Breast epithelium (tissue), 4 donors: ENCODE results near the gene GOLGA6B. TPM values are rescaled to one million over a fixed set of nuclear protein-coding genes. Genes with fewer than 3 reads are reported as not detected.

Experiments used
- DNase-seq, 2 donors: peaks; one replicate each; pipeline ENCODE4 v3.0.0-alpha.2; 2019; ENCODE audit warnings: low spot score in 2 of 2
- H3K27ac ChIP-seq, 2 donors: fragments of 200-600 bp; sonication (generic) in 1 of 2; one replicate each; pipeline ENCODE4 v1.5.1; 2016 to 2019; ENCODE audit warnings: mild to moderate bottlenecking in 1 of 2
- H3K27me3 ChIP-seq, 2 donors: fragments of 200-600 bp; sonication (generic) in 1 of 2; one replicate each; pipeline versions ENCODE4 v1.5.1 to v1.6.0; 2017 to 2019; ENCODE audit warnings: control low read depth in 1 of 2, mild to moderate bottlenecking in 1 of 2
- H3K36me3 ChIP-seq: fragments of 200-600 bp; one replicate; pipeline ENCODE4 v1.5.1; 2019
- H3K4me1 ChIP-seq, 2 donors: fragments of 200-600 bp; sonication (generic); one replicate each; pipeline ENCODE4 v1.5.1; 2016 to 2019; ENCODE audit warnings: control low read depth in 1 of 2
- H3K4me3 ChIP-seq, 3 donors: fragments of 200-600 bp; sonication (generic); 1 replicate in 2 of 3; 2 replicates in 1 of 3; pipeline ENCODE4 v1.5.1; 2016 to 2019; ENCODE audit warnings: mild to moderate bottlenecking in 3 of 3, moderate library complexity in 2 of 3
- H3K9me3 ChIP-seq, 2 donors: fragments of 200-600 bp; sonication (generic) in 1 of 2; one replicate each; pipeline ENCODE4 v1.5.1; 2016 to 2019; ENCODE audit warnings: control low read depth in 1 of 2
- POLR2A ChIP-seq: fragments of 450-650 bp; IDR thresholded peaks from one replicate; pipeline ENCODE4 v1.6.1; 2016; ENCODE audit warnings: antibody characterized with exemption, mild to moderate bottlenecking, moderate library complexity
- POLR2AphosphoS5 ChIP-seq, 3 donors: sonication (generic); formaldehyde crosslinking; IDR thresholded peaks; one replicate each; pipeline ENCODE4 v1.6.1; 2017; ENCODE audit warnings: antibody characterized with exemption in 3 of 3
- intact Hi-C: fragments of 100-400 bp; cut with DNase I; formaldehyde crosslinking; loops from one replicate; pipeline ENCODE4 v1.15.1; 2023; ENCODE audit warnings: low total_unique reads
- total RNA-seq, 3 donors: library from RNA; depleted of rRNA; stranded (reverse); fragments of >200 nt; gene quantifications; one replicate each; pipeline ENCODE4 v1.1.0, GENCODE V29; 2016
- TF ChIP-seq, protein P1 (sequence below), 3 donors: fragments of 450-650 bp; IDR thresholded peaks; one replicate each; pipeline ENCODE4 v1.5.1; 2016 to 2017; ENCODE audit warnings: antibody characterized with exemption in 3 of 3, mild to moderate bottlenecking in 3 of 3, moderate library complexity in 3 of 3

Gene GOLGA6B
- total RNA-seq, 3 donors from 2014 or later: not detected

DNA sequence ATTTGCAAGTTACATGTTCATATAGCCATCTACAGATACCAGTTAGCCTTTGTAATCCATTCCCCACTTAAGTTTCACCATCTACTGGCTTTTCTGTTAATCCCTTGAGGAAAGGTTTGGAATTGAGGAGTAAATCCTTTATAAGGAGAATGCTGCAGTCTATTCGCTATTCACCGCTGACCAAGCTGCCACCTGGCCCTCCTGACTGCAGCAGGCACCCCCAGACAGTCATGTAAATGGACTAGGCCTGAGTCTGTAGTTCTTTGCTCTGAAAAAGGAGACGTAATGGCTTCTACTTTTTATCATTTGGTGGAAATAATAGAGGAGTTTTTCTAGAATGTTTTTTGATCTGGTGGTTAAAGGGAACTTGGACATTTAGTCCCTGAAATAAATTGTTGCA, 28.3 kb downstream of the GOLGA6B start:
- intact Hi-C loops: no loop called here
- H3K9me3 ChIP-seq: no peaks in the 10 kb centered on the region
- no peak overlapping the region for H3K27ac ChIP-seq
- TF ChIP-seq POLR2A (no peak), POLR2AphosphoS5 (IDR thresholded peaks at IDR 0.05) (no peak)
- TF ChIP-seq, protein P1, sequence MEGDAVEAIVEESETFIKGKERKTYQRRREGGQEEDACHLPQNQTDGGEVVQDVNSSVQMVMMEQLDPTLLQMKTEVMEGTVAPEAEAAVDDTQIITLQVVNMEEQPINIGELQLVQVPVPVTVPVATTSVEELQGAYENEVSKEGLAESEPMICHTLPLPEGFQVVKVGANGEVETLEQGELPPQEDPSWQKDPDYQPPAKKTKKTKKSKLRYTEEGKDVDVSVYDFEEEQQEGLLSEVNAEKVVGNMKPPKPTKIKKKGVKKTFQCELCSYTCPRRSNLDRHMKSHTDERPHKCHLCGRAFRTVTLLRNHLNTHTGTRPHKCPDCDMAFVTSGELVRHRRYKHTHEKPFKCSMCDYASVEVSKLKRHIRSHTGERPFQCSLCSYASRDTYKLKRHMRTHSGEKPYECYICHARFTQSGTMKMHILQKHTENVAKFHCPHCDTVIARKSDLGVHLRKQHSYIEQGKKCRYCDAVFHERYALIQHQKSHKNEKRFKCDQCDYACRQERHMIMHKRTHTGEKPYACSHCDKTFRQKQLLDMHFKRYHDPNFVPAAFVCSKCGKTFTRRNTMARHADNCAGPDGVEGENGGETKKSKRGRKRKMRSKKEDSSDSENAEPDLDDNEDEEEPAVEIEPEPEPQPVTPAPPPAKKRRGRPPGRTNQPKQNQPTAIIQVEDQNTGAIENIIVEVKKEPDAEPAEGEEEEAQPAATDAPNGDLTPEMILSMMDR (IDR thresholded peaks at IDR 0.05): no peak
- H3K4me3 ChIP-seq: no peak overlapping the region
- DNase-seq: no peak
- no peaks in the 10 kb centered on the region for H3K27me3 ChIP-seq
- H3K36me3 ChIP-seq: no peaks in the 10 kb centered on the region
- H3K4me1 ChIP-seq: no peaks in the 10 kb centered on the region

DNA sequence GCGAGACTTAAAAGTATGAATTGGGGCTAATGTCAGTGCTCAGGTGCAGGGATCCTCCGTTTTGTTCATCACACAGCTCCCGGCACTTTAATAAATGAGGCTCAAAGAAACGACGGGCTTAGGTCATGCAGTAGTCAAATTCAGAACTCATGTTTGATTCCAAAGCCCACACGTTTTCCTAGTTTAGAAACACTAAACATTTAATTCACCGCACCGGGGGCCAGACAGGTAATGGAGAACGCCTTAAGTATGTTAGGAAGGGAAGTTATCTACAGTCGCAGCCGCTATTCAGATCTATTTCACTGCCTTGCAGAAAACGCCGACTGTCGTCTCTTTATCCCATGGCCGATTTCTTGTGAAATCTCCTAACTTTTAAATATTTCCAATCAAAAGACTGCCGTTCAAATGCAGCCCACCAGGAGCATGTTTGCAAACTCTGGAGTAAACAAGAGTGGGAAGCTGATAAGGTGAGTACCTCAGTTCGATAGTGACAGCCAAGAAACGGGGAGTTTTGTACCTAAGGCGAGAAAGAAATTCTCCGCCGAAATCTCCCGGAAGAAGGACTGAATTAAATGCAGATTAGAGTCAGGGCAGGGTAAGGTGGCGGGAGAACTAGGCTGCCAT, 30.9 kb downstream of the GOLGA6B start:
- H3K36me3 ChIP-seq: no peaks in the 10 kb centered on the region
- no peak for DNase-seq
- peak overlapping the region; percentile 91 to 97 for H3K27ac ChIP-seq
- no peaks in the 10 kb centered on the region for H3K27me3 ChIP-seq
- no peak for TF ChIP-seq POLR2AphosphoS5 (IDR thresholded peaks at IDR 0.05)
- TF ChIP-seq, protein P1 (IDR thresholded peaks at IDR 0.05): peak in 2 of 3 donors; percentile 11 to 19
- no peaks in the 10 kb centered on the region for H3K9me3 ChIP-seq
- intact Hi-C loops: no loop called here
- H3K4me1 ChIP-seq: no peaks in the 10 kb centered on the region
- H3K4me3 ChIP-seq: peak overlapping the region; percentile 61 to 78 (median 74)

DNA sequence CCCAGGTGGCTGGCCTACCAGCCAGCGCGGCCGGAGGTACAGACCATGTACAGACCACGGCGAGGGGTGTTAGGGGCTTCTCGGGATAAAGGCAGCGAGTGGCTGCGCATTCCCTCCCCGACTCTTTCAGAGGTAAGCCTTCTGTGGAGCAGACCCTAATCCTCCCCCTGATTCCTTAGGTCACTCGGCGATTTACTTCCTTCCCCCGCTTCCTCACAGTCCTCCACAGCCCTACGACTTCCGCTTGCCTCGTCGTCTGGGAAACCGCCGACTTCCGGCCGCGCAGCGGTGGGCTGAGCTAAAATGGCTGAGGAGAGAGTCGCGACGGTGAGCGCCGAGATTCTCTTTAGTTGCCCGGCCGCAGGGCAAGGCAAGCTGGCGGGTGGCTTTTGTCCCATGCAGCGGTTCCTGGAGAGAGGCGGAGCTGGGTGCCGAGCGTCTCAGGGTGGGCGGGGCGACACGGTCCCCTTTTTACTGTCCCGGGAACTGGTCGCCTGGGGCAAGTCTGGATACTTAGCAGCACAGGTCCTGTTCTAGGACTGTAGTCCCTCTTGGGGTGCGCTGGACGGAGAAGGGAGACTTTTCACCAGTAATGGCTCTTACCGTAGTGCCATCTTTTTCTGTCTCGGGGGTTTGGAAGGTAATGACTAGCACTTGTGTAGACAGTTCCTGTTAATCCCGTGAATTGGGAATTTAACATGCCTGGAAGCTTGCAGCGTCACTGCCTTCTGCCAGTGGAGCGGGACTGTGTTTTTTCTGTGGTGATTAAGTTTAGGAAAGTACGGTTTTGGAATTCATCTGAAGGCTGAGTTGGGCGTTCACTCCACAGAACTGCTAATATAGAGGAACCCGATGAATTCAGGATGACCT, 31.7 kb downstream of the GOLGA6B start, which contains the start of the genes BBS4 and HIGD2B:
Gene BBS4, plus strand, starts transcription at position 283 of the 870 bp plus-strand sequence. Its CDS starts 21 bp downstream, at position 304.
Gene HIGD2B, minus strand, starts transcription at position 258 of the 870 bp plus-strand sequence. CDS start 9,808 bp downstream, outside the sequence.
- peak; percentile 88 to 90 for DNase-seq
- no peaks in the 10 kb centered on the region for H3K4me1 ChIP-seq
- peak within 1 kb of the TSS; percentile 61 to 78 (median 74) for H3K4me3 ChIP-seq
- TF ChIP-seq POLR2A: peak; percentile 75
- peak; percentile 73 to 93 (median 79) for TF ChIP-seq POLR2AphosphoS5 (IDR thresholded peaks at IDR 0.05)
- TF ChIP-seq, protein P1 (IDR thresholded peaks at IDR 0.05): no peak
- H3K9me3 ChIP-seq: no peaks in the 10 kb centered on the region
- intact Hi-C loops: no loop called here
- peak within 1 kb of the TSS; percentile 91 to 97 for H3K27ac ChIP-seq
- H3K36me3 ChIP-seq: no peaks in the 10 kb centered on the region
- no peaks in the 10 kb centered on the region for H3K27me3 ChIP-seq

DNA sequence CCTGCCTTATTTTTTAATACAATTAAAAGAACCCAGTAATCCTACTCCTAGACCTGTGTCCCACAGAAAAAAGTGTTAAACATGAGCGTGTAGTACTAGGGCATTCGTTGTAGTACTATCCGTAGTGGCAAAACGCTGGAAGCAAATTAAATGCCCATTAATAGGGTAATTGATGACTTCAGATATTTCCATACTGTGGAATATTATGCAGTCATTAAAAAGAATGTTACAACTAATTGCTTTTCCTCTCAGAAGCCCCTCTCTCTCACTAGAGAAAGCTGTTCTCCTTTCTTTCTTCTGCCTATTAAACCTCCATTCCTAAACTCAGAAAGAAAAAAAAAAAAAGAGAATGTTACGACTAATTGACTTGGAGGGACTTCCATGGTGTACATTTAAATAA, 34.2 kb downstream of the GOLGA6B start:
- no peak for DNase-seq
- no peaks in the 10 kb centered on the region for H3K36me3 ChIP-seq
- no peaks in the 10 kb centered on the region for H3K9me3 ChIP-seq
- intact Hi-C loops: no loop called here
- H3K27ac ChIP-seq: no peak overlapping the region
- H3K4me1 ChIP-seq: no peaks in the 10 kb centered on the region
- no peak for TF ChIP-seq POLR2AphosphoS5 (IDR thresholded peaks at IDR 0.05)
- H3K4me3 ChIP-seq: no peak overlapping the region
- H3K27me3 ChIP-seq: no peaks in the 10 kb centered on the region

DNA sequence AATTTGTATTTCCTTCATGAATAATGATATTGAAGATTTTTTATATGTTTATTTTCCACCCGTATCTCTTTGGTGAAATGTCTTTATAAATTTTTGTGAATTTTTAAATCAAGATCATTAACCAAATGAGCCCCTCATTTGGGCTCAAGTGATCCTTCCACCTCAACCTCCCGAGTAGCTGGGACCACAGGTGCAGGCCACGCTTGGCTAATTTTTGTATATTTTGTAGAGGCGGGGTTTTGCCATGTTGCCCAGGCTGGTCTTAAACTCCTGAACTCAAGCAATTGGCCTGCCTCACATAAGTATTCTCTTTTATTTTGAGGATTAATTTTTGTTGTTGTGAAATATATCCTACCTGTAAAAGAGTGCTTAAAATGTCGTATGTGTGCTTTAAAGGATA, 36.4 kb downstream of the GOLGA6B start:
- Histone ChIP-seq H3K9me3 (no peaks in the 10 kb centered on the region), H3K36me3 (no peaks in the 10 kb centered on the region), H3K27ac (no peak overlapping the region), H3K4me3 (no peak overlapping the region), H3K27me3 (no peaks in the 10 kb centered on the region), H3K4me1 (no peaks in the 10 kb centered on the region)
- TF ChIP-seq POLR2AphosphoS5 (IDR thresholded peaks at IDR 0.05) (no peak), POLR2A (no peak)
- TF ChIP-seq, protein P1 (IDR thresholded peaks at IDR 0.05): no peak
- no peak for DNase-seq
- intact Hi-C loops: no loop called here
